ENCODE results near the gene BCAR3. TPM values are rescaled to one million over a fixed set of nuclear protein-coding genes. Genes with fewer than 3 reads are reported as not detected.
"Not testable (repeated sequence)": the region's sequence is repeated elsewhere in the genome, so short reads cannot be mapped to it uniquely, and the experiment has no call there.

Gene BCAR3
- total and polyA plus RNA-seq, 8 donors = 15.5 to 26.0 (median 18.9) TPM

GRCh38 chr1:93592551-93592949 is 89.1 kb downstream of the BCAR3 start:
- intact Hi-C loops (cut with DNase I) = no loop called here

GRCh38 chr1:93591676-93592550 is 89.7 kb downstream of the BCAR3 start:
- Histone ChIP-seq H3K4me3 (no peak overlapping the region), H3K27ac (no peak overlapping the region), H3K27me3 (no peaks in the 10 kb centered on the region), H3K4me1 (peaks cover 0 to 9% of the 10 kb centered on the region in 2 donors), H3K36me3 (peaks cover 0 to 29% of the 10 kb centered on the region in 2 donors), H3K9me3 (no peaks in the 10 kb centered on the region)
- peak; percentile 59 for ATAC-seq
- DNase-seq = peak in 2 of 4 donors; percentile 31 to 72
- intact Hi-C loops (cut with DNase I) = no loop called here
- no peak for TF ChIP-seq CTCF (IDR thresholded peaks at IDR 0.05)

More at GRCh38 chr1:93592551-93592949, 89.1 kb downstream of the BCAR3 start:
- no peak overlapping the region for H3K4me3 ChIP-seq
- ATAC-seq (peak; percentile 27), DNase-seq (no peak)
- peaks cover 0 to 24% of the 10 kb centered on the region in 2 donors for H3K36me3 ChIP-seq
- no peaks in the 10 kb centered on the region for H3K27me3 ChIP-seq
- no peak overlapping the region for H3K27ac ChIP-seq
- H3K4me1 ChIP-seq = peaks cover 0 to 9% of the 10 kb centered on the region in 2 donors
- H3K9me3 ChIP-seq = no peaks in the 10 kb centered on the region
- no peak for TF ChIP-seq CTCF (IDR thresholded peaks at IDR 0.05)

- peaks cover 0 to 34% of the 10 kb centered on the region in 2 donors for H3K36me3 ChIP-seq
- ATAC-seq = peak; percentile 9
- H3K27me3 ChIP-seq; H3K9me3 ChIP-seq; H3K4me1 ChIP-seq; H3K4me3 ChIP-seq; DNase-seq; intact Hi-C loops (cut with DNase I); H3K27ac ChIP-seq: not testable (repeated sequence)
Observed at GRCh38 chr1:93591291-93591675, 90.4 kb downstream of the BCAR3 start.

- Histone ChIP-seq H3K27me3 (no peaks in the 10 kb centered on the region), H3K9me3 (no peaks in the 10 kb centered on the region), H3K36me3 (peaks cover 0 to 40% of the 10 kb centered on the region in 2 donors), H3K4me3 (no peak overlapping the region), H3K4me1 (peaks cover 0 to 9% of the 10 kb centered on the region in 2 donors), H3K27ac (no peak overlapping the region)
- no peak for DNase-seq
- no peak for ATAC-seq
- intact Hi-C loops (cut with DNase I) = no loop called here
- TF ChIP-seq CTCF (IDR thresholded peaks at IDR 0.05) = no peak
Observed at GRCh38 chr1:93588955-93589354, 92.7 kb downstream of the BCAR3 start.

GRCh38 chr1:93588206-93588605 is 93.4 kb downstream of the BCAR3 start:
- Histone ChIP-seq H3K36me3 (peaks cover 0 to 47% of the 10 kb centered on the region in 2 donors), H3K9me3 (no peaks in the 10 kb centered on the region), H3K27me3 (no peaks in the 10 kb centered on the region), H3K27ac (no peak overlapping the region), H3K4me3 (no peak overlapping the region), H3K4me1 (peaks cover 0 to 9% of the 10 kb centered on the region in 2 donors)
- no peak for ATAC-seq
- no peak for TF ChIP-seq CTCF (IDR thresholded peaks at IDR 0.05)
- DNase-seq = no peak
- intact Hi-C loops (cut with DNase I) = no loop called here
